DND-41 (cell line): ENCODE data around the gene ZNF816.
"Not testable (repeated sequence)": the region's sequence is repeated elsewhere in the genome, so short reads cannot be mapped to it uniquely, and the experiment has no call there.

Experiments
- ATAC-seq: fragments of 200-7000 bp; cut with Tn5 transposase; 3 replicates; pipeline ENCODE4 v1.9.1; 2021; ENCODE audit warnings: low read depth; ENCODE audit not compliant: insufficient read depth
- DNase-seq: peaks from one replicate; pipeline ENCODE4 v3.0.0-alpha.2; 2020
- H2AFZ ChIP-seq: 2 replicates; pipeline ENCODE4 v1.6.0; 2012; ENCODE audit warnings: low read depth, low read length
- H3K27ac ChIP-seq: 2 replicates; pipeline ENCODE4 v1.5.1; 2012; ENCODE audit warnings: low read length, inconsistent platforms
- H3K27me3 ChIP-seq: fragments of 200-600 bp; sonication (generic); 2 replicates; pipeline ENCODE4 v1.6.0; 2012; ENCODE audit warnings: low read length, mild to moderate bottlenecking, inconsistent platforms; ENCODE audit not compliant: insufficient read depth, poor library complexity
- H3K36me3 ChIP-seq: 2 replicates; pipeline ENCODE4 v1.5.1; 2012; ENCODE audit warnings: low read length, inconsistent platforms; ENCODE audit not compliant: insufficient read depth
- H3K4me1 ChIP-seq: 2 replicates; pipeline ENCODE4 v1.5.1; 2012; ENCODE audit warnings: mild to moderate bottlenecking, low read length; ENCODE audit not compliant: insufficient read depth
- H3K4me2 ChIP-seq: 2 replicates; pipeline ENCODE4 v1.6.0; 2012; ENCODE audit warnings: mild to moderate bottlenecking, moderate library complexity, low read length, inconsistent platforms; ENCODE audit not compliant: insufficient read depth
- H3K4me3 ChIP-seq, 2 experiments: fragments of 200-600 bp in 1 of 2; shearing (Covaris generic) in 1 of 2; 2 replicates each; pipeline ENCODE4 v1.5.1; 2012 to 2016; ENCODE audit warnings: inconsistent platforms in 2 of 2, low read length in 2 of 2, mild to moderate bottlenecking in 2 of 2, low read depth in 1 of 2, moderate library complexity in 1 of 2
- H3K79me2 ChIP-seq: 2 replicates; pipeline ENCODE4 v1.6.0; 2012; ENCODE audit warnings: low read length, inconsistent platforms; ENCODE audit not compliant: insufficient read depth
- H3K9ac ChIP-seq: 2 replicates; pipeline ENCODE4 v1.6.0; 2012; ENCODE audit warnings: low read depth, mild to moderate bottlenecking, inconsistent platforms, low read length, moderate library complexity
- H3K9me3 ChIP-seq: 2 replicates; pipeline ENCODE4 v1.5.1; 2012; ENCODE audit warnings: low read length, moderate library complexity, mild to moderate bottlenecking, inconsistent platforms; ENCODE audit not compliant: insufficient read depth, severe bottlenecking
- H4K20me1 ChIP-seq: 2 replicates; pipeline ENCODE4 v1.6.0; 2012; ENCODE audit warnings: low read length; ENCODE audit not compliant: insufficient read depth
- CTCF ChIP-seq: IDR thresholded peaks from 2 replicates; pipeline ENCODE4 v1.5.1; 2012; ENCODE audit warnings: borderline replicate concordance, low read length, moderate library complexity, mild to moderate bottlenecking; ENCODE audit not compliant: poor library complexity, severe bottlenecking; ENCODE audit errors: extremely low read depth
- EZH2 ChIP-seq: IDR thresholded peaks from 3 replicates; pipeline ENCODE4 v1.6.1; 2012; ENCODE audit warnings: borderline replicate concordance, low read depth, mild to moderate bottlenecking, moderate library complexity, low read length, inconsistent platforms; ENCODE audit not compliant: severe bottlenecking

ZNF816 gene

GRCh38 chr19:52990759-52991418 is 28.2 kb upstream of the ZNF816 start:
- Histone ChIP-seq H3K4me2 (no peak overlapping the region), H3K4me3 (no peak overlapping the region), H3K27me3 (no peaks in the 10 kb centered on the region), H3K9me3 (peaks cover 3% of the 10 kb centered on the region), H3K4me1 (peaks cover 20% of the 10 kb centered on the region), H3K79me2 (no peaks in the 10 kb centered on the region), H4K20me1 (no peaks in the 10 kb centered on the region), H3K27ac (no peak overlapping the region), H2AFZ (no peak overlapping the region), H3K9ac (no peak overlapping the region), H3K36me3 (0 out of 2 replicates have a peak, but pooled peaks cover 4% of the 10 kb centered on the region)
- ATAC-seq = no peak
- no peak for TF ChIP-seq EZH2
- TF ChIP-seq CTCF = no peak
- DNase-seq = no peak

GRCh38 chr19:52988506-52988905 is 25.8 kb upstream of the ZNF816 start:
- no peak overlapping the region for H3K4me3 ChIP-seq
- H3K27me3 ChIP-seq = no peaks in the 10 kb centered on the region
- no peak overlapping the region for H3K4me2 ChIP-seq
- no peak overlapping the region for H3K9ac ChIP-seq
- TF ChIP-seq EZH2 = no peak
- no peak for TF ChIP-seq CTCF
- H3K36me3 ChIP-seq = 0 out of 2 replicates have a peak, but pooled peaks cover 4% of the 10 kb centered on the region
- no peaks in the 10 kb centered on the region for H3K79me2 ChIP-seq
- no peaks in the 10 kb centered on the region for H4K20me1 ChIP-seq
- H3K4me1 ChIP-seq = peaks cover 9% of the 10 kb centered on the region
- H2AFZ ChIP-seq = no peak overlapping the region
- peaks cover 7% of the 10 kb centered on the region for H3K9me3 ChIP-seq
- DNase-seq = no peak
- H3K27ac ChIP-seq = no peak overlapping the region
- no peak for ATAC-seq

DNA sequence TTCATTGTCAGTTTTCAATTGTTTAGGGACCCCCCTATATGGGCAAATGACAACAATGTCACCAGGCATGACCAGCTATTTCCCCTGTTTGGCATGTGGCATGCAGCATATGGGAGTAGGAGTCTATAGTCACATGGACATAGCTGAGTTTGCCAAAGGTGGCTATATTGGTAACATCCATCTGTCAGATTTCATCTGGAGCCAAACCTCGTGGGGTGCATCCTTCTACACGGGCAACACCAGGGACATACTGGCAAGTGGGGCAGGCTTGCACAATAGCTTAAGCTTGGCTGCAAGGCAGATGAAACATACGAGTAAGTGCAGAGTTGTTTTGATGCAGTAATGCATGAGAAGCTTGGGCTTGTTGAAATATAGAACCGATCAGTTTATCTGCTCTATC is 24.5 kb upstream of the ZNF816 start:
- Histone ChIP-seq H3K79me2 (no peaks in the 10 kb centered on the region), H3K4me1 (no peaks in the 10 kb centered on the region; the same call in 1 of the 2 replicates), H3K9ac (no peak overlapping the region), H3K27ac (no peak overlapping the region), H3K36me3 (0 out of 2 replicates have a peak, but pooled peaks cover 4% of the 10 kb centered on the region), H3K4me3 (no peak overlapping the region), H2AFZ (no peak overlapping the region), H4K20me1 (no peaks in the 10 kb centered on the region), H3K27me3 (no peaks in the 10 kb centered on the region), H3K9me3 (peaks cover 7% of the 10 kb centered on the region), H3K4me2 (no peak overlapping the region)
- no peak for TF ChIP-seq CTCF
- no peak for TF ChIP-seq EZH2
- no peak for ATAC-seq
- no peak for DNase-seq

DNA sequence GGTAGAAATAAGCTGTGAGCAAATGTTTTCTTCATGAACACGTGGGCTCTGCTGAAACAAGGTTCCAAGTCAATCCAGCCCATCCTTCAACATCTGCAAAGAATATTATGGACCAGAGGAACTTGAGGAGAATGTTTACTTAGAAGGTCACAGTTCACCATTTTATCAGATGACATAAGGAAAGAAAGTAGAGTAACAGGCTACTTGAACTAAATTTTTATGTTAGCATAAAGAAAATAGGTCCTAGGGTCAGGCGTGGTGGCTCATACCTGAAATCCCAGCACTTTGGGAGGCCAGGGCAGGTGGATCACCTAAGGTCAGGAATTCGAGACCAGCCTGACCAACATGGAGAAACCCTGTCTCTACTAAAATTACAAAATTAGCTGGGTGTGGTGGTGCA is 20.5 kb upstream of the ZNF816 start:
- not testable (repeated sequence) for ATAC-seq, H3K36me3 ChIP-seq, H3K4me3 ChIP-seq

More for the DNA sequence above, 20.5 kb upstream of the ZNF816 start:
- not testable (repeated sequence) for H3K4me2 ChIP-seq, H3K9ac ChIP-seq, H3K79me2 ChIP-seq, DNase-seq, H3K9me3 ChIP-seq, H3K27ac ChIP-seq, H2AFZ ChIP-seq, H3K4me1 ChIP-seq, H4K20me1 ChIP-seq, H3K27me3 ChIP-seq
